ENCODE results near the gene ARSK. TPM values are rescaled to one million over a fixed set of nuclear protein-coding genes. Genes with fewer than 3 reads are reported as not detected.

ARSK gene
- total and polyA plus RNA-seq, 2 of the 13 experiments (the other 11 are each of a cell fraction or from before 2014, with no cell fraction given), result 7.9 TPM

DNA sequence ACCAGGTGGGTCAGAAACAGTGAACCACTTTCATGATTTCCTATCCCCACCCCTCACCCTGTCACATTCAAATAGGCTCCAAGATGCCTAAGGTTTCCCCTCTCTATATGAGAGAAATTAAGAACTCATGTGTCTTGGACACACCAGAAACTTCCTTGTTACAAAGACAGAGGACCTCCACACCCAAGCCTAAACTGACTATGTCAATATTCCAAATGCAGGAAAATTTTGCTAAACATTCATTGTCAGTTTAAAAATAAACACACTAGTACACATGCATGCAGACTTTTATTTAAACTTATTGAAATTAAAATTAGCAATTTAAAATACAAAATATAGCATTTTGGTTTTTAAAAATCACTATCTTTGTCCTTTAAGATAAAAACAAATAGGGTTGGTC lies 26.3 kb upstream of the ARSK start:
- H3K4me3 ChIP-seq (replicated peaks in 1 of 3; ENCODE audit: insufficient read depth in 1 of 3, low read depth in 2 of 3, low read length in 3 of 3), result no peak overlapping the region
- H3K9me3 ChIP-seq (ENCODE audit: low read length), result no peaks in the 10 kb centered on the region
- H3K4me1 ChIP-seq (ENCODE audit: insufficient read depth, low read length), result no peaks in the 10 kb centered on the region
- ChIA-PET CTCF (ENCODE audit: low intra/inter-chr PET ratio, low total read pairs) (no interaction called here), POLR2A (no interaction called here)
- H3K9ac ChIP-seq (ENCODE audit: insufficient read depth, low read depth, low read length), result no peak overlapping the region
- H4K20me1 ChIP-seq (ENCODE audit: insufficient read depth, low read length), result no peaks in the 10 kb centered on the region
- BruUV-seq (replicated peaks), result no TSS peak
- H3K4me2 ChIP-seq (ENCODE audit: low read depth, low read length), result no peak overlapping the region
- TF ChIP-seq SNAI1 (CRISPR knock-in tag; IDR thresholded peaks at IDR 0.05; ENCODE audit: borderline replicate concordance), result no peak
- no peak for TF ChIP-seq ZNF552 (CRISPR knock-in tag; IDR thresholded peaks at IDR 0.05; ENCODE audit: borderline replicate concordance)
- no peak for TF ChIP-seq CCDC6 (CRISPR knock-in tag; IDR thresholded peaks at IDR 0.05)
- TF ChIP-seq ETS1 (CRISPR knock-in tag; IDR thresholded peaks at IDR 0.05), result no peak
- TF ChIP-seq, protein P1, sequence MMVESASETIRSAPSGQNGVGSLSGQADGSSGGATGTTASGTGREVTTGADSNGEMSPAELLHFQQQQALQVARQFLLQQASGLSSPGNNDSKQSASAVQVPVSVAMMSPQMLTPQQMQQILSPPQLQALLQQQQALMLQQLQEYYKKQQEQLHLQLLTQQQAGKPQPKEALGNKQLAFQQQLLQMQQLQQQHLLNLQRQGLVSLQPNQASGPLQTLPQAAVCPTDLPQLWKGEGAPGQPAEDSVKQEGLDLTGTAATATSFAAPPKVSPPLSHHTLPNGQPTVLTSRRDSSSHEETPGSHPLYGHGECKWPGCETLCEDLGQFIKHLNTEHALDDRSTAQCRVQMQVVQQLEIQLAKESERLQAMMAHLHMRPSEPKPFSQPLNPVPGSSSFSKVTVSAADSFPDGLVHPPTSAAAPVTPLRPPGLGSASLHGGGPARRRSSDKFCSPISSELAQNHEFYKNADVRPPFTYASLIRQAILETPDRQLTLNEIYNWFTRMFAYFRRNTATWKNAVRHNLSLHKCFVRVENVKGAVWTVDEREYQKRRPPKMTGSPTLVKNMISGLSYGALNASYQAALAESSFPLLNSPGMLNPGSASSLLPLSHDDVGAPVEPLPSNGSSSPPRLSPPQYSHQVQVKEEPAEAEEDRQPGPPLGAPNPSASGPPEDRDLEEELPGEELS (CRISPR knock-in tag; IDR thresholded peaks at IDR 0.05), result no peak
- H3K79me2 ChIP-seq (ENCODE audit: insufficient read depth, low read length), result no peaks in the 10 kb centered on the region
- DNase-seq (ENCODE audit: low spot score), result no peak
- no peaks in the 10 kb centered on the region for H3K27me3 ChIP-seq (ENCODE audit: control insufficient read depth in 1 of 2, insufficient read depth in 2 of 2, low read length in 2 of 2)
- intact Hi-C loops (cut with micrococcal nuclease; ENCODE audit: unreplicated experiment) (no loop called here), in situ Hi-C loops (cut with HindIII; ENCODE audit: extremely low pct_ligation_motif_present, low pct_unique_long_range_greater_than_20kb) (no loop called here)
- no peak for FAIRE-seq
- no peak overlapping the region for H3K27ac ChIP-seq (ENCODE audit: extremely low read length, insufficient read depth, low read length)
- H2AFZ ChIP-seq (ENCODE audit: low read length), result no peak overlapping the region
- no peak for ATAC-seq
- H3K36me3 ChIP-seq (replicated peaks in 1 of 2; ENCODE audit: control insufficient read depth in 1 of 2, insufficient read depth in 2 of 2, low read length in 2 of 2), result peaks cover 11 to 40% of the 10 kb centered on the region in 2 experiments

- H2AFZ ChIP-seq (ENCODE audit: low read length), result no peak overlapping the region
- intact Hi-C loops (cut with micrococcal nuclease; ENCODE audit: unreplicated experiment) (no loop called here), in situ Hi-C loops (cut with HindIII; ENCODE audit: extremely low pct_ligation_motif_present, low pct_unique_long_range_greater_than_20kb) (no loop called here)
- FAIRE-seq, result no peak
- no peak for DNase-seq (ENCODE audit: low spot score)
- peaks cover 13 to 38% of the 10 kb centered on the region in 2 experiments for H3K36me3 ChIP-seq (replicated peaks in 1 of 2; ENCODE audit: control insufficient read depth in 1 of 2, insufficient read depth in 2 of 2, low read length in 2 of 2)
- H3K4me1 ChIP-seq (ENCODE audit: insufficient read depth, low read length), result no peaks in the 10 kb centered on the region
- no TSS peak for BruUV-seq (replicated peaks)
- H3K27ac ChIP-seq (ENCODE audit: extremely low read length, insufficient read depth, low read length), result no peak overlapping the region
- no peak overlapping the region for H3K4me3 ChIP-seq (replicated peaks in 1 of 3; ENCODE audit: insufficient read depth in 1 of 3, low read depth in 2 of 3, low read length in 3 of 3)
- no peaks in the 10 kb centered on the region for H3K79me2 ChIP-seq (ENCODE audit: insufficient read depth, low read length)
- H4K20me1 ChIP-seq (ENCODE audit: insufficient read depth, low read length), result no peaks in the 10 kb centered on the region
- no peak overlapping the region for H3K9ac ChIP-seq (ENCODE audit: insufficient read depth, low read depth, low read length)
- no peak overlapping the region for H3K4me2 ChIP-seq (ENCODE audit: low read depth, low read length)
- no peaks in the 10 kb centered on the region for H3K27me3 ChIP-seq (ENCODE audit: control insufficient read depth in 1 of 2, insufficient read depth in 2 of 2, low read length in 2 of 2)
- no peaks in the 10 kb centered on the region for H3K9me3 ChIP-seq (ENCODE audit: low read length)
- CTCF ChIA-PET (ENCODE audit: low intra/inter-chr PET ratio, low total read pairs), result no interaction called here
- WGBS (ENCODE audit: low lambda C conversion rate), result 95% methylated on average over 2 of the region's 2 CpGs
- no peak for ATAC-seq
- POLR2A ChIA-PET, result no interaction called here
- TF ChIP-seq ZNF160 (CRISPR knock-in tag; IDR thresholded peaks at IDR 0.05) (no peak), KAT7 (CRISPR knock-in tag; IDR thresholded peaks at IDR 0.05; ENCODE audit: borderline replicate concordance) (no peak), ZFY (CRISPR knock-in tag; IDR thresholded peaks at IDR 0.05) (no peak), FOXA1 (IDR thresholded peaks at IDR 0.05) (no peak), FOXA1 (CRISPR knock-in tag; IDR thresholded peaks at IDR 0.05) (no peak), NFIB (CRISPR knock-in tag; IDR thresholded peaks at IDR 0.05; ENCODE audit: borderline replicate concordance) (no peak), FIP1L1 (IDR thresholded peaks at IDR 0.05; ENCODE audit: borderline replicate concordance, insufficient read depth, low read depth, low read length) (no peak), ZNF44 (CRISPR knock-in tag; IDR thresholded peaks at IDR 0.05) (no peak), ADNP (CRISPR knock-in tag; IDR thresholded peaks at IDR 0.05) (no peak)
- TF ChIP-seq, protein P2, sequence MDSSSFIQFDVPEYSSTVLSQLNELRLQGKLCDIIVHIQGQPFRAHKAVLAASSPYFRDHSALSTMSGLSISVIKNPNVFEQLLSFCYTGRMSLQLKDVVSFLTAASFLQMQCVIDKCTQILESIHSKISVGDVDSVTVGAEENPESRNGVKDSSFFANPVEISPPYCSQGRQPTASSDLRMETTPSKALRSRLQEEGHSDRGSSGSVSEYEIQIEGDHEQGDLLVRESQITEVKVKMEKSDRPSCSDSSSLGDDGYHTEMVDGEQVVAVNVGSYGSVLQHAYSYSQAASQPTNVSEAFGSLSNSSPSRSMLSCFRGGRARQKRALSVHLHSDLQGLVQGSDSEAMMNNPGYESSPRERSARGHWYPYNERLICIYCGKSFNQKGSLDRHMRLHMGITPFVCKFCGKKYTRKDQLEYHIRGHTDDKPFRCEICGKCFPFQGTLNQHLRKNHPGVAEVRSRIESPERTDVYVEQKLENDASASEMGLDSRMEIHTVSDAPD (CRISPR knock-in tag; IDR thresholded peaks at IDR 0.05), result no peak
- TF ChIP-seq, protein P3, sequence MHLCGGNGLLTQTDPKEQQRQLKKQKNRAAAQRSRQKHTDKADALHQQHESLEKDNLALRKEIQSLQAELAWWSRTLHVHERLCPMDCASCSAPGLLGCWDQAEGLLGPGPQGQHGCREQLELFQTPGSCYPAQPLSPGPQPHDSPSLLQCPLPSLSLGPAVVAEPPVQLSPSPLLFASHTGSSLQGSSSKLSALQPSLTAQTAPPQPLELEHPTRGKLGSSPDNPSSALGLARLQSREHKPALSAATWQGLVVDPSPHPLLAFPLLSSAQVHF (CRISPR knock-in tag; IDR thresholded peaks at IDR 0.05), result no peak
Observed at GRCh38 chr5:95530416-95530815, 24.5 kb upstream of the ARSK start.

Measured in HepG2 (cell line).